A673 (cell line): ENCODE data around the gene OOEP. TPM values are rescaled to one million over a fixed set of nuclear protein-coding genes. Genes with fewer than 3 reads are reported as not detected.

Experiments used
- BruUV-seq: library from RNA; stranded (reverse); fragments of 400-500 nt; replicated peaks from 2 replicates; lab custom pipeline; 2021; lab: Mats Ljungman, UMichigan
- CTCF ChIA-PET: fragments of 300-600 bp; sonication (Branson Sonifier 250); formaldehyde crosslinking; loops from one replicate; lab custom pipeline; 2022; ENCODE audit warnings: antibody characterized with exemption; lab: Charles Lee
- POLR2A ChIA-PET: fragments of 300-600 bp; sonication (Branson Sonifier 250); formaldehyde crosslinking; loops from one replicate; lab custom pipeline; 2022; ENCODE audit warnings: antibody characterized with exemption; ENCODE audit not compliant: low non-redundant PET; lab: Charles Lee
- DNase-seq: peaks from one replicate; pipeline ENCODE4 v3.0.0-alpha.2; 2015; ENCODE audit warnings: low spot score
- H3K27ac ChIP-seq: fragments of 200-600 bp; sonication (generic); 2 replicates; pipeline ENCODE4 v1.5.1; 2016; ENCODE audit warnings: mixed run types, low read depth, mild to moderate bottlenecking, mixed read lengths, antibody characterized with exemption, low read length; ENCODE audit not compliant: poor library complexity, severe bottlenecking
- H3K27me3 ChIP-seq: fragments of 200-600 bp; sonication (generic); replicated peaks from 2 replicates; pipeline ENCODE4 v1.6.1; 2017; ENCODE audit warnings: mixed run types, low read depth, mild to moderate bottlenecking, mixed read lengths, antibody characterized with exemption, low read length; ENCODE audit not compliant: insufficient read depth, poor library complexity
- H3K36me3 ChIP-seq: fragments of 200-600 bp; sonication (generic); 2 replicates; pipeline ENCODE4 v1.6.1; 2016; ENCODE audit warnings: mixed run types, mild to moderate bottlenecking, mixed read lengths, antibody characterized with exemption, low read length; ENCODE audit not compliant: insufficient read depth, poor library complexity, severe bottlenecking
- H3K4me1 ChIP-seq: fragments of 200-600 bp; sonication (generic); 2 replicates; pipeline ENCODE4 v1.6.1; 2017; ENCODE audit warnings: mixed run types, mild to moderate bottlenecking, mixed read lengths, antibody characterized with exemption, low read length; ENCODE audit not compliant: insufficient read depth, poor library complexity, severe bottlenecking
- H3K4me3 ChIP-seq: fragments of 200-600 bp; sonication (generic); 2 replicates; pipeline ENCODE4 v1.5.1; 2016; ENCODE audit warnings: low read depth, mixed run types, mild to moderate bottlenecking, mixed read lengths, low read length; ENCODE audit not compliant: poor library complexity, severe bottlenecking
- H3K9me3 ChIP-seq: fragments of 200-600 bp; sonication (generic); 2 replicates; pipeline ENCODE4 v1.6.1; 2016; ENCODE audit warnings: mixed run types, low read depth, mild to moderate bottlenecking, mixed read lengths, antibody characterized with exemption, low read length; ENCODE audit not compliant: poor library complexity, severe bottlenecking
- EZH2 ChIP-seq: fragments of 200-600 bp; sonication (generic); IDR thresholded peaks from 2 replicates; pipeline ENCODE4 v1.6.1; 2017; ENCODE audit warnings: borderline replicate concordance, low read depth, mild to moderate bottlenecking, mixed read lengths, antibody characterized with exemption, low read length; ENCODE audit not compliant: poor library complexity, severe bottlenecking
- intact Hi-C: fragments of 100-400 bp; cut with micrococcal nuclease; formaldehyde crosslinking; loops from one replicate; pipeline ENCODE4 v1.10.0; 2022; ENCODE audit not compliant: unreplicated experiment
- total RNA-seq: library from RNA; stranded (reverse); gene quantifications from 2 replicates; pipeline ENCODE4 v1.2.3, GENCODE V29; 2021
- TF ChIP-seq, protein P1 (sequence below): fragments of 300-800, 200-600 bp; sonication (generic); conservative IDR thresholded peaks from 2 replicates; pipeline ENCODE4 v1.5.1; 2017; ENCODE audit warnings: low read depth, mild to moderate bottlenecking, antibody characterized with exemption, low read length, moderate library complexity, mixed read lengths

OOEP gene
- total RNA-seq, 1 experiment from 2014 or later = not detected

GRCh38 chr6:73341335-73341734 lies 28.4 kb downstream of the OOEP start:
- Histone ChIP-seq H3K27ac (no peak overlapping the region), H3K36me3 (no peaks in the 10 kb centered on the region), H3K27me3 (no peaks in the 10 kb centered on the region), H3K9me3 (no peaks in the 10 kb centered on the region), H3K4me1 (no peaks in the 10 kb centered on the region), H3K4me3 (no peak overlapping the region)
- ChIA-PET CTCF (interaction anchor here (0.7 kb wide), 1 partner anchor 47 kb away, joined by 3 read pairs; no protein-coding TSS in a partner anchor), POLR2A (no interaction called here)
- TF ChIP-seq, protein P1, sequence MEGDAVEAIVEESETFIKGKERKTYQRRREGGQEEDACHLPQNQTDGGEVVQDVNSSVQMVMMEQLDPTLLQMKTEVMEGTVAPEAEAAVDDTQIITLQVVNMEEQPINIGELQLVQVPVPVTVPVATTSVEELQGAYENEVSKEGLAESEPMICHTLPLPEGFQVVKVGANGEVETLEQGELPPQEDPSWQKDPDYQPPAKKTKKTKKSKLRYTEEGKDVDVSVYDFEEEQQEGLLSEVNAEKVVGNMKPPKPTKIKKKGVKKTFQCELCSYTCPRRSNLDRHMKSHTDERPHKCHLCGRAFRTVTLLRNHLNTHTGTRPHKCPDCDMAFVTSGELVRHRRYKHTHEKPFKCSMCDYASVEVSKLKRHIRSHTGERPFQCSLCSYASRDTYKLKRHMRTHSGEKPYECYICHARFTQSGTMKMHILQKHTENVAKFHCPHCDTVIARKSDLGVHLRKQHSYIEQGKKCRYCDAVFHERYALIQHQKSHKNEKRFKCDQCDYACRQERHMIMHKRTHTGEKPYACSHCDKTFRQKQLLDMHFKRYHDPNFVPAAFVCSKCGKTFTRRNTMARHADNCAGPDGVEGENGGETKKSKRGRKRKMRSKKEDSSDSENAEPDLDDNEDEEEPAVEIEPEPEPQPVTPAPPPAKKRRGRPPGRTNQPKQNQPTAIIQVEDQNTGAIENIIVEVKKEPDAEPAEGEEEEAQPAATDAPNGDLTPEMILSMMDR = no peak
- TF ChIP-seq EZH2 = no peak
- intact Hi-C loops = no loop called here
- BruUV-seq = no TSS peak
- no peak for DNase-seq

DNA sequence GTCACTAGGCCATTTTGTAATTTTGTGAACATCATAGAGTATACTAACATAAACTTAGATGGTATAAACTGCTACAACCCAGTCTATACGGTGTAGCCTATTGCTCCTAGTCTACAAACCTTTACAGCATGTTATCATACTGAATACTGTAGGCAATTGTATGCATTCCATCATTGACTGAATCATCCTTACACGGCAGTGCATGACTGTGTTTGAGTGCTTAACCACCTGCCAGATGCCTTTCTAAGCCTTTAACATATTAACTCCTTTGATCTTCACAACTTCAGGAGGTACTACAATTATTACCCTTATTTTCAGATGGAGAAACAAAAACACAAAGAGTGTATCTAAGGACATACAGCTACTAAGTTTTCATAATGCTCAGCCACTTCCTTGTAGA lies 29.6 kb downstream of the OOEP start:
- intact Hi-C loops = no loop called here
- Histone ChIP-seq H3K4me1 (no peaks in the 10 kb centered on the region), H3K27me3 (no peaks in the 10 kb centered on the region), H3K4me3 (no peak overlapping the region), H3K9me3 (no peaks in the 10 kb centered on the region), H3K36me3 (no peaks in the 10 kb centered on the region), H3K27ac (no peak overlapping the region)
- ChIA-PET CTCF (no interaction called here), POLR2A (no interaction called here)
- no peak for DNase-seq
- no TSS peak for BruUV-seq
- no peak for TF ChIP-seq EZH2
- TF ChIP-seq, protein P1 = no peak

- H3K27ac ChIP-seq = no peak overlapping the region
- no peaks in the 10 kb centered on the region for H3K9me3 ChIP-seq
- intact Hi-C loops = no loop called here
- DNase-seq = no peak
- no peaks in the 10 kb centered on the region for H3K27me3 ChIP-seq
- no peak overlapping the region for H3K4me3 ChIP-seq
- POLR2A ChIA-PET = no interaction called here
- CTCF ChIA-PET = no interaction called here
- no peak for TF ChIP-seq EZH2
- TF ChIP-seq, protein P1 = no peak
- H3K4me1 ChIP-seq = no peaks in the 10 kb centered on the region
- no TSS peak for BruUV-seq
- no peaks in the 10 kb centered on the region for H3K36me3 ChIP-seq
These were observed 30.4 kb downstream of the OOEP start for GRCh38 chr6:73339340-73339739.
